ENCODE results near the gene PHLDA2.
"Not testable (repeated sequence)": the region's sequence is repeated elsewhere in the genome, so short reads cannot be mapped to it uniquely, and the experiment has no call there.

PHLDA2 gene

GRCh38 chr11:2915473-2915872 is 13.7 kb downstream of the PHLDA2 start:
- in situ Hi-C loops (cut with MboI; ENCODE audit: low sequenced_read_pairs): no loop called here

GRCh38 chr11:2914455-2915195 is 14.6 kb downstream of the PHLDA2 start:
- in situ Hi-C loops (cut with MboI; ENCODE audit: low sequenced_read_pairs): no loop called here

GRCh38 chr11:2913776-2914175 is 15.4 kb downstream of the PHLDA2 start:
- in situ Hi-C loops (cut with MboI; ENCODE audit: low sequenced_read_pairs): no loop called here

GRCh38 chr11:2913019-2913431 is 16.2 kb downstream of the PHLDA2 start:
- in situ Hi-C loops (cut with MboI; ENCODE audit: low sequenced_read_pairs): no loop called here

GRCh38 chr11:2912498-2912897 is 16.7 kb downstream of the PHLDA2 start:
- in situ Hi-C loops (cut with MboI; ENCODE audit: low sequenced_read_pairs): no loop called here

GRCh38 chr11:2911785-2912391 is 17.3 kb downstream of the PHLDA2 start:
- in situ Hi-C loops (cut with MboI; ENCODE audit: low sequenced_read_pairs): no loop called here

GRCh38 chr11:2911088-2911784 is 18.0 kb downstream of the PHLDA2 start:
- in situ Hi-C loops (cut with MboI; ENCODE audit: low sequenced_read_pairs): no loop called here

GRCh38 chr11:2910401-2910955 is 18.7 kb downstream of the PHLDA2 start:
- in situ Hi-C loops (cut with MboI; ENCODE audit: low sequenced_read_pairs): no loop called here

GRCh38 chr11:2909133-2909902 is 19.9 kb downstream of the PHLDA2 start:
- in situ Hi-C loops (cut with MboI; ENCODE audit: low sequenced_read_pairs): no loop called here

GRCh38 chr11:2908130-2908529 is 21.1 kb downstream of the PHLDA2 start:
- in situ Hi-C loops (cut with MboI; ENCODE audit: low sequenced_read_pairs): no loop called here

- in situ Hi-C loops (cut with MboI; ENCODE audit: low sequenced_read_pairs): not testable (repeated sequence)
These were observed 23.9 kb downstream of the PHLDA2 start for GRCh38 chr11:2905299-2905698.

GRCh38 chr11:2904153-2905052 is 24.8 kb downstream of the PHLDA2 start:
- in situ Hi-C loops (cut with MboI; ENCODE audit: low sequenced_read_pairs): no loop called here

GRCh38 chr11:2903672-2904011 is 25.6 kb downstream of the PHLDA2 start:
- in situ Hi-C loops (cut with MboI; ENCODE audit: low sequenced_read_pairs): no loop called here

GRCh38 chr11:2902784-2903671 is 26.2 kb downstream of the PHLDA2 start:
- in situ Hi-C loops (cut with MboI; ENCODE audit: low sequenced_read_pairs): no loop called here

GRCh38 chr11:2901854-2902783 is 27.1 kb downstream of the PHLDA2 start:
- in situ Hi-C loops (cut with MboI; ENCODE audit: low sequenced_read_pairs): no loop called here

- in situ Hi-C loops (cut with MboI; ENCODE audit: low sequenced_read_pairs): no loop called here
These were observed 27.9 kb downstream of the PHLDA2 start for GRCh38 chr11:2901196-2901796.

- in situ Hi-C loops (cut with MboI; ENCODE audit: low sequenced_read_pairs): loop anchor here (10.0 to 25.0 kb wide), 3 partner anchors 364 to 712 kb away; no protein-coding TSS in a partner anchor
These were observed 30.0 kb downstream of the PHLDA2 start for GRCh38 chr11:2899080-2899783.

Data from HL-60/S4 treated with retinoic acid at 250 ng/mL for 4 days and 3 days (cell line).